Testis (tissue), 2 donors: ENCODE results near the gene PTPN13.

Experiments used
- POLR2A ChIP-seq: fragments of 450-650 bp; IDR thresholded peaks from one replicate; pipeline ENCODE4 v1.6.1; 2017; ENCODE audit warnings: antibody characterized with exemption, mild to moderate bottlenecking, moderate library complexity
- TF ChIP-seq, protein P1 (sequence below), 3 experiments: fragments of 450-650 bp in 2 of 3; fragments of 200-600 bp in 1 of 3; sonication (generic) in 1 of 3; IDR thresholded peaks; one replicate each; pipeline ENCODE4 v1.5.1; 2016 to 2019; ENCODE audit warnings: antibody characterized with exemption in 3 of 3, mild to moderate bottlenecking in 2 of 3, moderate library complexity in 1 of 3

GRCh38 chr4:86613734-86614133, 19.6 kb downstream of the PTPN13 start:
- TF ChIP-seq, protein P1, sequence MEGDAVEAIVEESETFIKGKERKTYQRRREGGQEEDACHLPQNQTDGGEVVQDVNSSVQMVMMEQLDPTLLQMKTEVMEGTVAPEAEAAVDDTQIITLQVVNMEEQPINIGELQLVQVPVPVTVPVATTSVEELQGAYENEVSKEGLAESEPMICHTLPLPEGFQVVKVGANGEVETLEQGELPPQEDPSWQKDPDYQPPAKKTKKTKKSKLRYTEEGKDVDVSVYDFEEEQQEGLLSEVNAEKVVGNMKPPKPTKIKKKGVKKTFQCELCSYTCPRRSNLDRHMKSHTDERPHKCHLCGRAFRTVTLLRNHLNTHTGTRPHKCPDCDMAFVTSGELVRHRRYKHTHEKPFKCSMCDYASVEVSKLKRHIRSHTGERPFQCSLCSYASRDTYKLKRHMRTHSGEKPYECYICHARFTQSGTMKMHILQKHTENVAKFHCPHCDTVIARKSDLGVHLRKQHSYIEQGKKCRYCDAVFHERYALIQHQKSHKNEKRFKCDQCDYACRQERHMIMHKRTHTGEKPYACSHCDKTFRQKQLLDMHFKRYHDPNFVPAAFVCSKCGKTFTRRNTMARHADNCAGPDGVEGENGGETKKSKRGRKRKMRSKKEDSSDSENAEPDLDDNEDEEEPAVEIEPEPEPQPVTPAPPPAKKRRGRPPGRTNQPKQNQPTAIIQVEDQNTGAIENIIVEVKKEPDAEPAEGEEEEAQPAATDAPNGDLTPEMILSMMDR (IDR thresholded peaks at IDR 0.05) = no peak
- no peak for TF ChIP-seq POLR2A
